ENCODE measurements around the gene CDH4. TPM values are rescaled to one million over a fixed set of nuclear protein-coding genes. Genes with fewer than 3 reads are reported as not detected.

The CDH4 gene
- polyA plus RNA-seq, 1 experiment: 1.5 TPM

DNA sequence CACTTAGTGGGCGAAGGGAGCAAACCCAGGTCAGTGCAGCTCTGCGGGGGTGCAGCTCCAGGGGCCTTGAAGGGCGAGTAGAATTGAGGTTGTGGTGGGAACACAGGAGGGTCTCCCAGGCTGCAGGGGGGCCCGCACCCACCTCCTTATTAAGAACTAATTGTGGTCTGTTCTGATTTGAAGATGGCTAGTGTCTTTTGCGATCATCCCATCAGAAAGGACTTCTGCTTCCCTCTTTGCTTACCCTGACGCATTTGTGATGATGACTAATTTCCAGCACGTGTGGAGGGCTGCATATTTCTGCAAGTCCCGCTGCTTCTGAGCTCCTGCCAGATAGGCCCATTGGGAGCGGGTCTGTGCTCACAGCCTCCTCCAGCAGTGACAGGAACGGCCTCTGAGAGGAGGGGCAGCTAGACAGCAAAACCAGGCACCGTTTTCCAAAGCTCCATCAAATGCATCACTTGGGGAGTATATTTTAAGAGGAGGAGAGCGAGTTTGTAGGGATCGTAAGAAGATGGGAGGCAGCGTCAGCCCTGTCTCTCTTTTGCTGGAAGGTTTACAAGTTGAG lies 268.9 kb downstream of the CDH4 start:
- no peaks in the 10 kb centered on the region for H3K36me3 ChIP-seq (ENCODE audit: control insufficient read depth, insufficient read depth, low read length)
- POLR2A ChIA-PET: no interaction called here
- H3K27me3 ChIP-seq (ENCODE audit: control insufficient read depth, insufficient read depth, low read length): no peaks in the 10 kb centered on the region
- TF ChIP-seq, protein P1, sequence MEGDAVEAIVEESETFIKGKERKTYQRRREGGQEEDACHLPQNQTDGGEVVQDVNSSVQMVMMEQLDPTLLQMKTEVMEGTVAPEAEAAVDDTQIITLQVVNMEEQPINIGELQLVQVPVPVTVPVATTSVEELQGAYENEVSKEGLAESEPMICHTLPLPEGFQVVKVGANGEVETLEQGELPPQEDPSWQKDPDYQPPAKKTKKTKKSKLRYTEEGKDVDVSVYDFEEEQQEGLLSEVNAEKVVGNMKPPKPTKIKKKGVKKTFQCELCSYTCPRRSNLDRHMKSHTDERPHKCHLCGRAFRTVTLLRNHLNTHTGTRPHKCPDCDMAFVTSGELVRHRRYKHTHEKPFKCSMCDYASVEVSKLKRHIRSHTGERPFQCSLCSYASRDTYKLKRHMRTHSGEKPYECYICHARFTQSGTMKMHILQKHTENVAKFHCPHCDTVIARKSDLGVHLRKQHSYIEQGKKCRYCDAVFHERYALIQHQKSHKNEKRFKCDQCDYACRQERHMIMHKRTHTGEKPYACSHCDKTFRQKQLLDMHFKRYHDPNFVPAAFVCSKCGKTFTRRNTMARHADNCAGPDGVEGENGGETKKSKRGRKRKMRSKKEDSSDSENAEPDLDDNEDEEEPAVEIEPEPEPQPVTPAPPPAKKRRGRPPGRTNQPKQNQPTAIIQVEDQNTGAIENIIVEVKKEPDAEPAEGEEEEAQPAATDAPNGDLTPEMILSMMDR (IDR thresholded peaks at IDR 0.05; ENCODE audit: insufficient read depth, low read depth, low read length): no peak
- CTCF ChIA-PET: no interaction called here
- no peak overlapping the region for H3K4me3 ChIP-seq (ENCODE audit: low read depth, low read length)
- DNase-seq (ENCODE audit: low read depth): peak; percentile 17

DNA sequence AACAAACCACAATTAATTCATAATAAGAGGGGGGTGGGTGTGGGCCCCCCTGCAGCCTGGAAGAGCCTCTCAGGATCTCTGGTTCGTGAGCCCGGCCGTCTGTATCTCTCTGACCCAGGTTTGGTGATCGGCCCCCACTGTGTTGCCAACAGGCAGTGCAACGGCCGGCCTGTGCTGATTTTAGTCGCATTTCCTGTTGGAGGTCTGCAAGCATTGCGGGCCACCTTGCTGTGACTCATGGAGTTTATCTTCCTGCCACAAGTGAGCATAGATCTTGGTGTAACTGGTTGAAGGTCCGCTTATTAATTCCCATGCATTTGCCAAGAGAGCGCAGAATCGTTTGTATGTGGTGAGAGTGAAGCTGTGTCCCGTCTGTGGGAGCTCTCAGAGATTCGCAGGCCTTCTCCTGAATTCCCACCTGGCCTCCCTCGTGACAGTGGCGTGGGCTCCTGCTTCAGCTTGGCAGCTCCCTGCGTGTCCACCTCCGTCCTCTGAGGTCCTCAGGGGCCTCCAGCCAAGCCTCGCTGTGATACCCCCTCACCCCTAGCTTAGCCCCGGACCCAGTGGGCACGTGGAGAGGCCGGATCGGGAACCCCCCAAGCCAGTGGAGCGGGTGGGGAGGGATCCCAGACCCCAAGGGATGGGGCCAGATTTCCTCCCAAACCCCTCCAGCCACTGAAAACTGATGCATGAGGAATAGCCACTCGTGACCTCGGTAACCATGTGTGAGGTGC lies 269.8 kb downstream of the CDH4 start:
- no peak for DNase-seq (ENCODE audit: low read depth)
- ChIA-PET POLR2A (no interaction called here), CTCF (no interaction called here)
- TF ChIP-seq, protein P1 (IDR thresholded peaks at IDR 0.05; ENCODE audit: insufficient read depth, low read depth, low read length): no peak
- H3K27me3 ChIP-seq (ENCODE audit: control insufficient read depth, insufficient read depth, low read length): no peaks in the 10 kb centered on the region
- H3K4me3 ChIP-seq (ENCODE audit: low read depth, low read length): no peak overlapping the region
- H3K36me3 ChIP-seq (ENCODE audit: control insufficient read depth, insufficient read depth, low read length): no peaks in the 10 kb centered on the region

DNA sequence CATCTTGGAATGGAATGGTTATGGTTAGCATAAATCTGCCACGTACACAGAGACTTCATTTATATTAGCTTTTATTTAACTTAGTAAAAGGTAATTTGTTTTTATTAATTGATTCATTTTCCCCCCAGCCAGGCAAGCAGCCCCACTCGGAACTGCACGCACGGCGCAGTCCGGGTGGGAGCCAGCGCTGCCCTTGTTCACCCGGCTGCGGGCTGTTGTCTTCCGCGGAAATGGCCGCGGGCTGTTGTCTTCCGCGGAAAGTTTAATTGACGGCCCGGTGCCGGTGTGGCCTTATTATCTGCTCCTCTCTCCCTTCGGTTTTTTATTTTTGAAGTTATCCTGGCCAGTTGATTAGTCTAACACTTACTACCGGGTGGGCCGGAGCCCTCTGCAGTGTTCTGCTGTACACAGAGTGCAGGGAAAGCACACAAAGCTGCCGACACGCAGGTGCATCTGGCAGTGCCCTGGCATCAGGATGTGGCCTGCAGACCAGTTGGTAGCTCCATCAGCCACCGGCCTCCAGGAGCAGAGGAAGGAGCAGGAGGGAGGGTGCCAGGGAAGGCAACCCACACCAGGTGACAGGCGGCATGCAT lies 270.5 kb downstream of the CDH4 start:
- CTCF ChIA-PET: no interaction called here
- Histone ChIP-seq H3K27me3 (ENCODE audit: control insufficient read depth, insufficient read depth, low read length) (no peaks in the 10 kb centered on the region), H3K36me3 (ENCODE audit: control insufficient read depth, insufficient read depth, low read length) (no peaks in the 10 kb centered on the region), H3K4me3 (ENCODE audit: low read depth, low read length) (no peak overlapping the region)
- DNase-seq (ENCODE audit: low read depth): no peak
- TF ChIP-seq, protein P1 (IDR thresholded peaks at IDR 0.05; ENCODE audit: insufficient read depth, low read depth, low read length): no peak
- POLR2A ChIA-PET: no interaction called here

DNA sequence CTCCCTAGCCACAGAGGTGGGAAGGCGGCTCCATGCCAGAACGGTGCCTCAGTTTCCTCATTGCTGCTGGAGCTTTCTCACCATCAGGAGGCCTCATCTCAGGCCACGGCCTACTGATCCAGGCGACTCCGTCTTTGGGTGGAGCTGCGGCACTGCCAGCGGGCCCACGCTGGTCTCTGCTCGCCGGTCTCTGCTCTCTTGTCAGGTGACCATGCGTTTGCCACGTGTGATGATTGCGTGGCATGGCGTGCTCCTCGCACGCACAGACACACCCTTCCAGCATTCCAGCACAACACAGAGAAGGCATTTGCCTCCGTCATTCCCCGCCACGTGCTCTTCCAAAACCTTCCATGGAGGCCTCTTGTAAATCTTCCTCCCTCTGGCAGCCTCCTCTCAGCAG lies 271.1 kb downstream of the CDH4 start:
- DNase-seq (ENCODE audit: low read depth): no peak
- Histone ChIP-seq H3K27me3 (ENCODE audit: control insufficient read depth, insufficient read depth, low read length) (no peaks in the 10 kb centered on the region), H3K36me3 (ENCODE audit: control insufficient read depth, insufficient read depth, low read length) (no peaks in the 10 kb centered on the region), H3K4me3 (ENCODE audit: low read depth, low read length) (no peak overlapping the region)
- POLR2A ChIA-PET: no interaction called here
- TF ChIP-seq, protein P1 (IDR thresholded peaks at IDR 0.05; ENCODE audit: insufficient read depth, low read depth, low read length): no peak
- CTCF ChIA-PET: no interaction called here

DNA sequence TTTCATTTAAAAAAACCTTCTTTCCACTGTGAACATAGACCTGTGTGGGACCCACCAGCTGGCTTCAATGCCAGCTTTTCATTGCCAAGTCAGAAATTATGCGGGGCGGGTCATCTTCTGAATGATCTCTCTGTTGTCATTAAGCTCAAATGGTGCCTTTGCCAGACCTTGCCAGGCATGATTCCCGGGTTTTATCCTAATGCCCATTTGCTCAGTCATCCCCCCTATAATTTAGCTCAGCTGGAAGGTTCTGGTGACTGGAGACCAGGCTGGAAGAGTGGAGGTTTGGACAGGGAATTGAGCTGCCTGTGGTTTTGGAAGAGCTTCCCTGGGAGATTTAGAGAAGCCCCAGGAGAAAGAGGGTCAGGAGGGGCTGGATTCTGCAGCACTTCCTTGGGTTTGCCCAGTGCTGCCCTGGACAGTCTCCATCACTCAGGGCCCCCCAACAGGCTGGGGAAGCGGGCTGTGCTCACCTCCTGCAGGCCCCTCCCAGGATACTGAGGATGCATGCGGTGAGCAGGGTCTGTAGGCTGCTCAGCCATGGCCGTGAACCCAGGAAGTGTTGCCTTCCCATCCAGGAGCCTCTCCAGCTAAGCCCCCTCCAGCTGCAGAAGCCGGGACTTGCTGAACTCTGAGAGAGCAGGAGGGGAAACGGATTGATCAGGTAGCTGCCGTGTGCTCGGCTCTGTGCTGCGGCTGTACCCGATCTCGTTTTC lies 273.0 kb downstream of the CDH4 start:
- POLR2A ChIA-PET: no interaction called here
- CTCF ChIA-PET: no interaction called here
- Histone ChIP-seq H3K4me3 (ENCODE audit: low read depth, low read length) (no peak overlapping the region), H3K27me3 (ENCODE audit: control insufficient read depth, insufficient read depth, low read length) (no peaks in the 10 kb centered on the region), H3K36me3 (ENCODE audit: control insufficient read depth, insufficient read depth, low read length) (no peaks in the 10 kb centered on the region)
- TF ChIP-seq, protein P1 (IDR thresholded peaks at IDR 0.05; ENCODE audit: insufficient read depth, low read depth, low read length): no peak
- DNase-seq (ENCODE audit: low read depth): no peak

Measured in BJ (cell line).